Endothelial cell (in vitro differentiated cells): Measurements from ENCODE around the gene SCYL1. TPM values are rescaled to one million over a fixed set of nuclear protein-coding genes. Genes with fewer than 3 reads are reported as not detected.

Experiments used
- DNase-seq: peaks from one replicate; pipeline ENCODE4 v3.0.0; 2021; ENCODE audit warnings: low spot score
- H3K27ac Mint-ChIP-seq: one replicate; pipeline ENCODE4 v1.8.0; 2021; ENCODE audit warnings: mixed read lengths, inconsistent platforms; ENCODE audit not compliant: unreplicated experiment
- H3K27me3 Mint-ChIP-seq: one replicate; pipeline ENCODE4 v1.8.0; 2021; ENCODE audit warnings: mild to moderate bottlenecking, moderate library complexity, mixed read lengths, inconsistent platforms; ENCODE audit not compliant: unreplicated experiment
- H3K36me3 Mint-ChIP-seq: one replicate; pipeline ENCODE4 v1.8.0; 2021; ENCODE audit warnings: mild to moderate bottlenecking, low read depth, mixed read lengths, inconsistent platforms; ENCODE audit not compliant: unreplicated experiment
- H3K4me1 Mint-ChIP-seq: one replicate; pipeline ENCODE4 v1.8.0; 2021; ENCODE audit warnings: mild to moderate bottlenecking, mixed read lengths, inconsistent platforms; ENCODE audit not compliant: unreplicated experiment
- H3K4me3 Mint-ChIP-seq: one replicate; pipeline ENCODE4 v1.8.0; 2021; ENCODE audit warnings: mild to moderate bottlenecking, mixed read lengths, inconsistent platforms; ENCODE audit not compliant: unreplicated experiment
- H3K9me3 Mint-ChIP-seq: one replicate; pipeline ENCODE4 v1.8.0; 2021; ENCODE audit warnings: mixed read lengths, inconsistent platforms; ENCODE audit not compliant: unreplicated experiment
- CTCF ChIP-seq: fragments of 200-600 bp; sonication (generic); IDR thresholded peaks from one replicate; pipeline ENCODE4 v1.5.0; 2021; ENCODE audit warnings: antibody characterized with exemption; ENCODE audit not compliant: unreplicated experiment
- total RNA-seq: library from RNA; stranded (reverse); fragmentation: NEBNext Ultra II Directional; extraction: Animal tissue kit (Norgen Biotek cat#: 25700); gene quantifications from one replicate; pipeline ENCODE4 v1.2.1, GENCODE V29; 2021; ENCODE audit not compliant: unreplicated experiment

The SCYL1 gene
- total RNA-seq, 1 donor from 2014 or later, result 99.1 TPM

GRCh38 chr11:65501472-65502273, 23.2 kb upstream of the SCYL1 start:
- Mint-ChIP-seq H3K27ac (no peak overlapping the region), H3K4me3 (no peak overlapping the region)
- no peak for TF ChIP-seq CTCF

GRCh38 chr11:65502274-65502554, 22.7 kb upstream of the SCYL1 start:
- H3K9me3 Mint-ChIP-seq, result no peaks in the 10 kb centered on the region

More at GRCh38 chr11:65501472-65502273, 23.2 kb upstream of the SCYL1 start:
- peaks cover 46% of the 10 kb centered on the region for H3K4me1 Mint-ChIP-seq
- peaks cover 17% of the 10 kb centered on the region for H3K27me3 Mint-ChIP-seq
- no peaks in the 10 kb centered on the region for H3K9me3 Mint-ChIP-seq
- no peak for DNase-seq
- H3K36me3 Mint-ChIP-seq, result peaks cover 34% of the 10 kb centered on the region

GRCh38 chr11:65502555-65503367, 22.1 kb upstream of the SCYL1 start:
- Mint-ChIP-seq H3K36me3 (peaks cover 29% of the 10 kb centered on the region), H3K4me1 (peaks cover 42% of the 10 kb centered on the region), H3K4me3 (no peak overlapping the region), H3K27ac (no peak overlapping the region), H3K27me3 (peaks cover 17% of the 10 kb centered on the region), H3K9me3 (no peaks in the 10 kb centered on the region)
- TF ChIP-seq CTCF, result no peak
- no peak for DNase-seq

More at GRCh38 chr11:65502274-65502554, 22.7 kb upstream of the SCYL1 start:
- no peak for DNase-seq
- TF ChIP-seq CTCF, result no peak
- H3K4me3 Mint-ChIP-seq, result no peak overlapping the region
- H3K4me1 Mint-ChIP-seq, result peaks cover 42% of the 10 kb centered on the region
- peaks cover 17% of the 10 kb centered on the region for H3K27me3 Mint-ChIP-seq
- H3K36me3 Mint-ChIP-seq, result peaks cover 29% of the 10 kb centered on the region
- H3K27ac Mint-ChIP-seq, result no peak overlapping the region

GRCh38 chr11:65503368-65503948, 21.4 kb upstream of the SCYL1 start:
- Mint-ChIP-seq H3K36me3 (peaks cover 29% of the 10 kb centered on the region), H3K27ac (no peak overlapping the region)
- no peak for TF ChIP-seq CTCF

More at GRCh38 chr11:65503368-65503948, 21.4 kb upstream of the SCYL1 start:
- no peaks in the 10 kb centered on the region for H3K9me3 Mint-ChIP-seq
- no peak for DNase-seq
- H3K4me1 Mint-ChIP-seq, result peaks cover 38% of the 10 kb centered on the region
- peaks cover 17% of the 10 kb centered on the region for H3K27me3 Mint-ChIP-seq
- H3K4me3 Mint-ChIP-seq, result peak overlapping the region; percentile 89
